HFFc6 (cell line): Measurements from ENCODE around the gene KLRC1. TPM values are rescaled to one million over a fixed set of nuclear protein-coding genes. Genes with fewer than 3 reads are reported as not detected.
"Not testable (repeated sequence)": the region's sequence is repeated elsewhere in the genome, so short reads cannot be mapped to it uniquely, and the experiment has no call there.

ENCODE experiments used
- DNase-seq: peaks from one replicate; pipeline ENCODE4 v3.0.0-alpha.2; 2018
- H3K27ac Mint-ChIP-seq: 2 replicates; pipeline ENCODE4 v1.8.0; 2020; ENCODE audit warnings: mild to moderate bottlenecking, mixed read lengths
- H3K27me3 Mint-ChIP-seq: 2 replicates; pipeline ENCODE4 v1.8.0; 2021; ENCODE audit warnings: mild to moderate bottlenecking, moderate library complexity, mixed read lengths; ENCODE audit not compliant: insufficient read depth
- H3K36me3 Mint-ChIP-seq: 2 replicates; pipeline ENCODE4 v1.8.0; 2021; ENCODE audit warnings: low read depth, mixed read lengths
- H3K4me1 Mint-ChIP-seq: 2 replicates; pipeline ENCODE4 v1.8.0; 2020; ENCODE audit warnings: low read depth, mixed read lengths
- H3K4me3 Mint-ChIP-seq: 2 replicates; pipeline ENCODE4 v1.8.0; 2020; ENCODE audit warnings: mild to moderate bottlenecking, moderate library complexity, mixed read lengths
- H3K9me3 Mint-ChIP-seq: 2 replicates; pipeline ENCODE4 v1.8.0; 2020; ENCODE audit warnings: mild to moderate bottlenecking, mixed read lengths
- CTCF ChIP-seq: fragments of 200-600 bp; sonication (generic); IDR thresholded peaks from 2 replicates; pipeline ENCODE4 v1.5.0; 2021; ENCODE audit warnings: antibody characterized with exemption, mild to moderate bottlenecking
- long read RNA-seq: library from polyadenylated mRNA; unstranded; transcript quantifications from one replicate; pipeline ENCODE4 v2.0.0, GENCODE V29; 2019
- total RNA-seq, 6 experiments: library from RNA; stranded (reverse); fragmentation: NEBNext Ultra II Directional; extraction: Animal tissue kit (Norgen Biotek cat#: 25700); gene quantifications; 2 replicates in 1 of 6; 3 replicates in 5 of 6; pipeline ENCODE4 v1.2.3, GENCODE V29; 2021

Gene KLRC1
- total RNA-seq = not detected
- long read RNA-seq = 0 reads

DNA sequence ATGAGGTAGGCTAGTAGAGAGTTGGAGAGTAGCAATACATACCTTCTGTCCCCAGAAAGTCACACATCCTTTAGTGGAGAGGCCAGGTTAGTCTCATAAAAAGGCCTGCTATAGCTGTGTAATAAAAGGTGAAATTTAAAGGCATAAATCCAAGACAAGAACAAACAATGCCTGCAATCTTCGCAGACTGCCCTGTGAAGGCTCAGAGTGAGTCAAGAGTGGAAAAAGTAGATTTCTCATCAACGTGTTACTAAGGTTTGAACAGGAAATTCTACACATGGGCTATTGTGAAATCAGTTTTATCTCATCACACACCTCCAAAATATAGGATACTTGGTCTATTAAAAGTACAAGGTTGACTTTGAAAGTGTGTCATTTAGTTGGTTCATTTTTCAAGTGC is at the start of gene KLRC1:
Gene KLRC1, minus strand, starts transcription at position 222 of the 400 bp plus-strand sequence. CDS start 2,221 bp downstream, outside the sequence.
- DNase-seq = no peak
- no peak for TF ChIP-seq CTCF
- Mint-ChIP-seq H3K4me1 (no peaks in the 10 kb centered on the region), H3K9me3 (peaks cover 10% of the 10 kb centered on the region), H3K27ac (no peak within 1 kb of the TSS), H3K36me3 (no peaks in the 10 kb centered on the region), H3K4me3 (no peak within 1 kb of the TSS), H3K27me3 (peaks cover 6% of the 10 kb centered on the region; the same call in 1 of the 2 replicates)

GRCh38 chr12:10501030-10501429 is 47.9 kb upstream of the KLRC1 start:
- Mint-ChIP-seq H3K27me3 (peaks cover 14% of the 10 kb centered on the region), H3K27ac (no peak overlapping the region), H3K36me3 (no peaks in the 10 kb centered on the region), H3K9me3 (no peaks in the 10 kb centered on the region), H3K4me3 (no peak overlapping the region), H3K4me1 (no peaks in the 10 kb centered on the region)
- TF ChIP-seq CTCF = peak; percentile 56
- DNase-seq = no peak

- no peak for TF ChIP-seq CTCF
- DNase-seq = no peak
- Mint-ChIP-seq H3K27me3 (peaks cover 24% of the 10 kb centered on the region), H3K9me3 (no peaks in the 10 kb centered on the region), H3K36me3 (no peaks in the 10 kb centered on the region), H3K4me3 (no peak overlapping the region), H3K4me1 (no peaks in the 10 kb centered on the region), H3K27ac (no peak overlapping the region)
These were observed 44.9 kb upstream of the KLRC1 start for GRCh38 chr12:10498042-10498441.

DNA sequence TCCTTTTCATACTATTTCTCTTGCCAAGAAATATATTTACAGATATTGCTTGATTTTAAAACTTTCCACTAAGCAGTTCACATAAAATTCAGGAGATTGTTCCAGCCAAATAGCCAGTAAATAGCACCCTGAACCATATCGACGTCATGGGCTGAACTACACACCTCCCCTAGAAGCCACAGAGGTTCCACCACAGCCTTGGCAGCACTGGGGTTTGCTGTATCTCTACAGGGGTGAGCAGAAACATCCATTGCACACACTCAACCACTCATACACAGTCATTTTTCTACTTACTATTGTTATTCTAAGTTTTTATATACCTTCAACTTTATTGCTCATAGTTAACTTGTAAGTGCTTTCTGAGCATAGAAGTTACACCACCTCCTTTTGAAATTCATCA is 44.4 kb upstream of the KLRC1 start:
- Mint-ChIP-seq H3K4me1 (no peaks in the 10 kb centered on the region), H3K4me3 (no peak overlapping the region), H3K27me3 (peaks cover 22% of the 10 kb centered on the region)

GRCh38 chr12:10491766-10492165 is 38.6 kb upstream of the KLRC1 start:
- Mint-ChIP-seq H3K27ac (no peak overlapping the region), H3K4me1 (no peaks in the 10 kb centered on the region), H3K4me3 (no peak overlapping the region), H3K9me3 (no peaks in the 10 kb centered on the region), H3K27me3 (peaks cover 18% of the 10 kb centered on the region), H3K36me3 (no peaks in the 10 kb centered on the region)
- no peak for DNase-seq
- TF ChIP-seq CTCF = no peak

More for the DNA sequence above, 44.4 kb upstream of the KLRC1 start:
- no peak for TF ChIP-seq CTCF
- no peak overlapping the region for H3K27ac Mint-ChIP-seq
- no peaks in the 10 kb centered on the region for H3K9me3 Mint-ChIP-seq
- H3K36me3 Mint-ChIP-seq = no peaks in the 10 kb centered on the region
- no peak for DNase-seq

GRCh38 chr12:10487328-10487727 is 34.2 kb upstream of the KLRC1 start:
- H3K4me1 Mint-ChIP-seq, H3K36me3 Mint-ChIP-seq, H3K4me3 Mint-ChIP-seq, H3K9me3 Mint-ChIP-seq, H3K27ac Mint-ChIP-seq, DNase-seq: not testable (repeated sequence)
- H3K27me3 Mint-ChIP-seq = peaks cover 26% of the 10 kb centered on the region

DNA sequence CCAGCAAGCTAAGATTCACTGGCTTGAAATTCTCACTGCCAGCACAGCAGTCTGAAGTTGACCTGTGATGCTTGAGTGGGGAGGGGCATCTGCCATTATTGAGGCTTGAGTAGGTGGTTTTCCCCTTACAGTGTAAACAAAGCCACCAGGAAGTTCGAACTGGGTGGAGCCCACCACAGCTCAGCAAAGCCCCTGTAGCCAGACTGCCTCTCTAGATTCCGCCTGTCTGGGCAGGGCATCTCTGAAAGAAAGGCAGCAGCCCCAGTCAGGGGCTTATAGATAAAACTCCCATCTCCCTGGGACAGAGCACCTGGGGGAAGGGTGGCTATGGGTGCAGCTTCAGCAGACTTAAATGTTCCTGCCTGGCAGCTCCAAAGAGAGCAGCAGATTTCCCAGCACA is 28.7 kb upstream of the KLRC1 start:
- not testable (repeated sequence) for H3K27ac Mint-ChIP-seq, H3K4me1 Mint-ChIP-seq, DNase-seq, H3K36me3 Mint-ChIP-seq, H3K4me3 Mint-ChIP-seq, H3K9me3 Mint-ChIP-seq
- H3K27me3 Mint-ChIP-seq = peaks cover 19% of the 10 kb centered on the region

- not testable (repeated sequence) for H3K36me3 Mint-ChIP-seq, H3K4me1 Mint-ChIP-seq, H3K4me3 Mint-ChIP-seq, H3K27ac Mint-ChIP-seq, H3K9me3 Mint-ChIP-seq, DNase-seq, H3K27me3 Mint-ChIP-seq
These were observed 19.6 kb upstream of the KLRC1 start for GRCh38 chr12:10472808-10473207.
